Stomach (tissue), 9 donors: Measurements from ENCODE around the gene SLC15A3. TPM values are rescaled to one million over a fixed set of nuclear protein-coding genes. Genes with fewer than 3 reads are reported as not detected.

Source experiments
- DNase-seq, 2 donors: peaks; one replicate each; pipeline versions ENCODE4 v3.0.0 to v3.0.0-alpha.2; 2013 to 2019
- H3K27ac ChIP-seq, 5 donors: fragments of 200-600 bp in 4 of 5; sonication (generic) in 4 of 5; one replicate each; pipeline ENCODE4 v1.5.1; 2013 to 2019; ENCODE audit warnings: mild to moderate bottlenecking in 1 of 5, moderate library complexity in 1 of 5
- H3K27me3 ChIP-seq, 3 donors: fragments of 200-600 bp; sonication (generic); one replicate each; pipeline ENCODE4 v1.5.1; 2017 to 2019; ENCODE audit warnings: mixed run types in 1 of 3
- H3K36me3 ChIP-seq, 4 donors: fragments of 200-600 bp; sonication (generic); 1 replicate in 3 of 4; 2 replicates in 1 of 4; pipeline ENCODE4 v1.5.1; 2016 to 2019
- H3K4me1 ChIP-seq, 4 donors: fragments of 200-600 bp; sonication (generic); one replicate each; pipeline ENCODE4 v1.5.1; 2016 to 2019
- H3K4me3 ChIP-seq, 4 donors: fragments of 200-600 bp; sonication (generic) in 3 of 4; one replicate each; pipeline ENCODE4 v1.5.1; 2016 to 2019; ENCODE audit warnings: mild to moderate bottlenecking in 1 of 4
- H3K9me3 ChIP-seq, 4 donors: fragments of 200-600 bp; sonication (generic); one replicate each; pipeline ENCODE4 v1.5.1; 2016 to 2019
- CTCF ChIP-seq, 7 experiments: fragments of 450-650 bp in 4 of 7; fragments of 200-600 bp in 3 of 7; sonication (generic) in 3 of 7; IDR thresholded peaks; one replicate each; pipeline ENCODE4 v1.5.1; 2016 to 2019; ENCODE audit warnings: antibody characterized with exemption in 7 of 7, control low read depth in 2 of 7, mild to moderate bottlenecking in 1 of 7
- EP300 ChIP-seq: sonication (generic); formaldehyde crosslinking; IDR thresholded peaks from one replicate; pipeline ENCODE4 v1.6.1; 2017; ENCODE audit warnings: antibody characterized with exemption
- POLR2A ChIP-seq, 4 donors: fragments of 450-650 bp; IDR thresholded peaks; one replicate each; pipeline ENCODE4 v1.6.1; 2016; ENCODE audit warnings: antibody characterized with exemption in 4 of 4, control low read depth in 2 of 4, mild to moderate bottlenecking in 1 of 4, moderate library complexity in 1 of 4
- POLR2AphosphoS5 ChIP-seq, 3 donors: sonication (generic); formaldehyde crosslinking; IDR thresholded peaks; one replicate each; pipeline ENCODE4 v1.6.1; 2016; ENCODE audit warnings: antibody characterized with exemption in 3 of 3
- WGBS, 5 donors: extraction: QIAGEN DNeasy Blood & Tissue Kit in 3 of 5; methylation state at CpG; one replicate each; pipeline versions ENCODE4 v1.1.5 to v1.1.7; 2013 to 2018; 5-methylcytosine and 5-hydroxymethylcytosine counted together
- intact Hi-C: fragments of 100-400 bp; cut with DNase I; formaldehyde crosslinking; loops from one replicate; pipeline ENCODE4 v1.15.1; 2023; ENCODE audit warnings: low total_unique reads
- polyA plus RNA-seq, 3 donors: library from polyadenylated mRNA; stranded (reverse); fragments of 200-250 nt; gene quantifications; one replicate each; pipeline ENCODE4 v1.2.3, GENCODE V29; 2013
- total RNA-seq, 5 donors: library from RNA; depleted of rRNA; stranded (reverse); fragments of >200 nt; gene quantifications; one replicate each; pipeline versions ENCODE4 v1.1.0 to v1.2.3, GENCODE V29; 2014 to 2016
- donor health status: healthy with polysubstance abuse.
- donor health status: Bipolar disorder and iron deficiency.
- donor health status: healthy.

The SLC15A3 gene
- total and polyA plus RNA-seq, 8 donors, result 7.9 to 33.6 (median 20.7) TPM

GRCh38 chr11:60952742-60953170 is 780 bp upstream of the SLC15A3 start:
- no peak for DNase-seq
- H3K36me3 ChIP-seq, result no peaks in the 10 kb centered on the region
- peaks cover 8 to 53% (median 31%) of the 10 kb centered on the region in 4 donors for H3K4me1 ChIP-seq
- intact Hi-C loops, result no loop called here
- TF ChIP-seq POLR2A (IDR thresholded peaks at IDR 0.05) (no peak), CTCF (IDR thresholded peaks at IDR 0.05) (no peak), EP300 (no peak), POLR2AphosphoS5 (IDR thresholded peaks at IDR 0.05) (no peak)
- H3K27ac ChIP-seq, result peak overlapping the region; percentile 66 to 94 (median 87)
- no peaks in the 10 kb centered on the region for H3K27me3 ChIP-seq
- H3K4me3 ChIP-seq, result peak overlapping the region; percentile 48 to 69 (median 58)
- WGBS, 5 donors, result 29 to 54% (median 44%) methylated on average over 3 of the region's 3 CpGs
- H3K9me3 ChIP-seq, result no peaks in the 10 kb centered on the region

- 19 to 31% (median 26%) methylated on average over 6 to 8 of the region's 8 CpGs for WGBS, 5 donors
- H3K4me3 ChIP-seq, result peak overlapping the region; percentile 48 to 69 (median 58)
- peak in 1 of 2 donors; percentile 44 for DNase-seq
- intact Hi-C loops, result no loop called here
- H3K27me3 ChIP-seq, result no peaks in the 10 kb centered on the region
- H3K4me1 ChIP-seq, result peaks cover 8 to 53% (median 34%) of the 10 kb centered on the region in 4 donors
- TF ChIP-seq POLR2A (IDR thresholded peaks at IDR 0.05), result no peak
- H3K36me3 ChIP-seq, result peaks cover 0 to 4% (median 2%) of the 10 kb centered on the region in 4 donors
- peak overlapping the region; percentile 66 to 94 (median 87) for H3K27ac ChIP-seq
- no peaks in the 10 kb centered on the region for H3K9me3 ChIP-seq
Measured at GRCh38 chr11:60951606-60951903, 421 bp downstream of the SLC15A3 start.

- Histone ChIP-seq H3K4me3 (peak overlapping the region; percentile 48 to 69 (median 58)), H3K36me3 (peaks cover 0 to 8% (median 7%) of the 10 kb centered on the region in 4 donors), H3K27ac (peak overlapping the region; percentile 66 to 94 (median 87)), H3K27me3 (no peaks in the 10 kb centered on the region), H3K4me1 (peaks cover 8 to 53% (median 34%) of the 10 kb centered on the region in 4 donors), H3K9me3 (no peaks in the 10 kb centered on the region)
- TF ChIP-seq POLR2A (IDR thresholded peaks at IDR 0.05) (no peak), POLR2AphosphoS5 (IDR thresholded peaks at IDR 0.05) (no peak), CTCF (IDR thresholded peaks at IDR 0.05) (no peak), EP300 (no peak)
- 13 to 28% (median 20%) methylated on average over 25 to 86 of the region's 86 CpGs for WGBS, 5 donors
- intact Hi-C loops, result no loop called here
- peak; percentile 56 to 81 for DNase-seq
Measured at GRCh38 chr11:60950933-60951605, 907 bp downstream of the SLC15A3 start.

GRCh38 chr11:60950024-60950423 is 2.0 kb downstream of the SLC15A3 start:
- no peaks in the 10 kb centered on the region for H3K27me3 ChIP-seq
- WGBS, 5 donors, result 71 to 93% (median 83%) methylated on average over 6 of the region's 6 CpGs
- DNase-seq, result no peak
- H3K9me3 ChIP-seq, result no peaks in the 10 kb centered on the region
- H3K4me1 ChIP-seq, result peaks cover 8 to 53% (median 34%) of the 10 kb centered on the region in 4 donors
- H3K36me3 ChIP-seq, result peaks cover 0 to 19% (median 16%) of the 10 kb centered on the region in 4 donors
- peak overlapping the region in 2 of 5 donors; percentile 32 to 87 for H3K27ac ChIP-seq
- TF ChIP-seq POLR2A (IDR thresholded peaks at IDR 0.05) (no peak), CTCF (IDR thresholded peaks at IDR 0.05) (no peak), POLR2AphosphoS5 (IDR thresholded peaks at IDR 0.05) (no peak), EP300 (no peak)
- H3K4me3 ChIP-seq, result peak overlapping the region; percentile 48 to 69 (median 58)
- intact Hi-C loops, result no loop called here

- Histone ChIP-seq H3K27me3 (no peaks in the 10 kb centered on the region), H3K4me1 (peaks cover 12 to 66% (median 39%) of the 10 kb centered on the region in 4 donors), H3K4me3 (no peak overlapping the region), H3K27ac (no peak overlapping the region), H3K9me3 (no peaks in the 10 kb centered on the region), H3K36me3 (peaks cover 0 to 36% (median 29%) of the 10 kb centered on the region in 4 donors)
- TF ChIP-seq POLR2A (IDR thresholded peaks at IDR 0.05), result no peak
- TF ChIP-seq CTCF (IDR thresholded peaks at IDR 0.05), result no peak
- TF ChIP-seq POLR2AphosphoS5 (IDR thresholded peaks at IDR 0.05), result no peak
- TF ChIP-seq EP300, result no peak
- WGBS, 5 donors, result 81 to 91% (median 89%) methylated on average over 5 of the region's 5 CpGs
- DNase-seq, result peak in 1 of 2 donors; percentile 67
- intact Hi-C loops, result no loop called here
Measured at GRCh38 chr11:60948250-60948649, 3.7 kb downstream of the SLC15A3 start.
